GM19238 (cell line): ENCODE measurements around the gene THSD8.
"Not testable (repeated sequence)": the region's sequence is repeated elsewhere in the genome, so short reads cannot be mapped to it uniquely, and the experiment has no call there.

Experiments used
- DNase-seq: peaks from one replicate; pipeline ENCODE4 v3.0.0; 2011; ENCODE audit warnings: low spot score; ENCODE audit not compliant: insufficient read length

THSD8 gene

DNA sequence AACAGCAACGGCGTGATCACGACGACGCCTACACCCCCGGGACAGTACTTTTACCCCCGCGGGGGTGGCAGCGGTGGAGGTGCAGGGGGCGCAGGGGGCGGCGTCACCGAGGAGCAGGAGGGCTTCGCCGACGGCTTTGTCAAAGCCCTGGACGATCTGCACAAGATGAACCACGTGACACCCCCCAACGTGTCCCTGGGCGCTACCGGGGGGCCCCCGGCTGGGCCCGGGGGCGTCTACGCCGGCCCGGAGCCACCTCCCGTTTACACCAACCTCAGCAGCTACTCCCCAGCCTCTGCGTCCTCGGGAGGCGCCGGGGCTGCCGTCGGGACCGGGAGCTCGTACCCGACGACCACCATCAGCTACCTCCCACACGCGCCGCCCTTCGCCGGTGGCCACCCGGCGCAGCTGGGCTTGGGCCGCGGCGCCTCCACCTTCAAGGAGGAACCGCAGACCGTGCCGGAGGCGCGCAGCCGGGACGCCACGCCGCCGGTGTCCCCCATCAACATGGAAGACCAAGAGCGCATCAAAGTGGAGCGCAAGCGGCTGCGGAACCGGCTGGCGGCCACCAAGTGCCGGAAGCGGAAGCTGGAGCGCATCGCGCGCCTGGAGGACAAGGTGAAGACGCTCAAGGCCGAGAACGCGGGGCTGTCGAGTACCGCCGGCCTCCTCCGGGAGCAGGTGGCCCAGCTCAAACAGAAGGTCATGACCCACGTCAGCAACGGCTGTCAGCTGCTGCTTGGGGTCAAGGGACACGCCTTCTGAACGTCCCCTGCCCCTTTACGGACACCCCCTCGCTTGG lies 9.6 kb upstream of the THSD8 start:
- DNase-seq, result no peak

DNA sequence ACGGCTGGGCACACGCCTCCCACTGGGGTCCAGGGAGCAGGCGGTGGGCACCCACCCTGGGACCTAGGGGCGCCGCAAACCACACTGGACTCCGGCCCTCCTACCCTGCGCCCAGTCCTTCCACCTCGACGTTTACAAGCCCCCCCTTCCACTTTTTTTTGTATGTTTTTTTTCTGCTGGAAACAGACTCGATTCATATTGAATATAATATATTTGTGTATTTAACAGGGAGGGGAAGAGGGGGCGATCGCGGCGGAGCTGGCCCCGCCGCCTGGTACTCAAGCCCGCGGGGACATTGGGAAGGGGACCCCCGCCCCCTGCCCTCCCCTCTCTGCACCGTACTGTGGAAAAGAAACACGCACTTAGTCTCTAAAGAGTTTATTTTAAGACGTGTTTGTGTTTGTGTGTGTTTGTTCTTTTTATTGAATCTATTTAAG lies 9.0 kb upstream of the THSD8 start:
- DNase-seq, result no peak

DNA sequence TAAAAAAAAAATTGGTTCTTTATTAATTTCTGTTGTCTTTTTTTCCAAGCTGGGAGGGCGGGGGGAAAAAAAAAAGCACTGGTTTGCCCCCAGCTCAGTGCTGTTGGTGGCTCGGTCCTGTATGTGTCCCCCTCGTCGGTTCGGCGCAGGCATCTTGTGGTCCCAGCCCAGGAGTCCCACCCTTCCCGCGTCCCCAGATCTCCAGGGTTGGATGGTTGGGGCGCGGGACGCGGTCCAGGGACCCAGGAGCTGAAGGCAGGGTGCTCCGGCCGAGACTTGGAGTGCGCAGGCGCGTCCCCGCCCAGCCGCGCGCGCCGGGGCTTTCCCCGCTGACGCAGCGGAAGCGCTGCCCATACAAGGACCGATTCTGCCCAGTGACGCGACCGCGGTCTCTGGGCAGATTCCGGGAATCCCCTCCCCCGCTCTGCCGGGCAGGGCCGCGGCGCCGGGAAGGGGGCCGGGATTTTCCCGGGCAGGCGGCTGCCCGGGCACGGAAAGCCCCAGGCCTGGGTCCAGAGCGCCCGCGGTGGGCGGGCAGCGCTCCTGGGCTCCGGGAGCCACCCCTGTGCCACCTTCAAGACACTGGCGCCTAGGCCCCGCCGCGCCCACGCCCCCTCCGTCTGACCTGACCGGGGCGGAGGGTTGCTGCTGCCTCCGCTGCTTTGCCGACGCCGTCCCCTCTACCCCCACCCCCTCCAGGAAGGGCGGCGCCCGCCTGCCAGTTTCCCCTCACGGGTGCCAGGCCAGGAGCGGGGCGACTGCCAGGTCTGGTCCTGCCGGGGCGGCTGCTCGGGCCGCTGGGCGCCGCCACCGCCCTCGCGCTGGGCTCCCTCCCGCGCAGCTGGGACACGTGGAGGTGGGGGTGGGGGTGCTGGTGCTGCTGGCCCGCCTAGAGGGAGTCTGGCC lies 8.3 kb upstream of the THSD8 start:
- peak; percentile 95 for DNase-seq

DNA sequence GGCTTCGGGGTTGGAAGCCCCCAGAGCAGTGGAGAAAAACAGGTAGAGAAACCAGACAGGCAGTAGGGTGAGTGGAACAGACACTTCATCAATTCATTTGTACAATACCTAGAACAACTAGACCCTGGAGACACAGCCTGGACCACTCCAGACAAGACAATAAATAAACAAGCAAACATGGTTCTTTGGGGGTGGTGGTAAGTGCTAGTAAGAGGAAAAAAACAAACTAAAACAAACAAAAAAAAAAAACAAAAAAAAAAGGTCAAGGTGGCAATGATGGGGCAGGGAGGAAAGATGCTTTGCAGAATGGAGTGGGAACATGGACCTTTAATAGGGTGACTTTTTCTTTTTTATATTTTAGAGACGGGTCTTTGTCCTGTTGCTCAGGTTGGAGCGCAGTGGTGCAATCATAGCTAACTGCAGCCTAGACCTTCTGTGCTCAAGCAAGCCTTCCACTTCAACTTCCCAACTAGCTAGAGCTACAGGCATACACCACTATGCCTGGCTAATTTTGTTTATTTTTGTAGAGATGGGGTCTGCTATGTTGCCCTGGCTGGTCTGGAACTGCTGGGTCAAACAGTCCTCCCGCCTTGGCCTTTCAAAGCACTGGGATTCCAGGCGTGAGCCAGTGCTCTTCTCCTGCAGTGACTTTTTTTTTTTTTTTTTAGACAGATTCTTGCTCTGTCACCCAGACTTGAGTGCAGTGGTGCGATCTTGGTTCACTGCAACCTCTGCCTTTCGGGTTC lies 7.5 kb upstream of the THSD8 start:
- no peak for DNase-seq

DNA sequence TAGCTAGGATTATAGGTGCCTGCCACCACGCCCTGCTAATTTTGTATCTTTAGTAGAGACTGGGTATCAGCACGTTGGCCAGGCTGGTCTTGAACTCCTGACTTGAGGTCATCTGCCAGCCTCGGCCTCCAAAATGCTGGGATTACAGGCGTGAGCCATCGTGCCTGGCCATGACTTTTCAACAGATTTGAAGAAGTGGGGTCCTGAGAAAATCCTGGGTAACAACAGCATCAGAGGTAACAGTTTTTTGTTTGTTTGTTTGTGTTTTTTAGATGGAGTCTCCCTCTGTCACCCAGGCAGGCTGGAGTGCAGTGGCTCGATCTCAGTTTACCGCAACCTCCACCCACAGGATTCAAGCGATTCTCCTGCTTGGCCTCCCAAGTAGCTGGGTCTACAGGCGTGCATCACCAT lies 6.9 kb upstream of the THSD8 start:
- no peak for DNase-seq

DNA sequence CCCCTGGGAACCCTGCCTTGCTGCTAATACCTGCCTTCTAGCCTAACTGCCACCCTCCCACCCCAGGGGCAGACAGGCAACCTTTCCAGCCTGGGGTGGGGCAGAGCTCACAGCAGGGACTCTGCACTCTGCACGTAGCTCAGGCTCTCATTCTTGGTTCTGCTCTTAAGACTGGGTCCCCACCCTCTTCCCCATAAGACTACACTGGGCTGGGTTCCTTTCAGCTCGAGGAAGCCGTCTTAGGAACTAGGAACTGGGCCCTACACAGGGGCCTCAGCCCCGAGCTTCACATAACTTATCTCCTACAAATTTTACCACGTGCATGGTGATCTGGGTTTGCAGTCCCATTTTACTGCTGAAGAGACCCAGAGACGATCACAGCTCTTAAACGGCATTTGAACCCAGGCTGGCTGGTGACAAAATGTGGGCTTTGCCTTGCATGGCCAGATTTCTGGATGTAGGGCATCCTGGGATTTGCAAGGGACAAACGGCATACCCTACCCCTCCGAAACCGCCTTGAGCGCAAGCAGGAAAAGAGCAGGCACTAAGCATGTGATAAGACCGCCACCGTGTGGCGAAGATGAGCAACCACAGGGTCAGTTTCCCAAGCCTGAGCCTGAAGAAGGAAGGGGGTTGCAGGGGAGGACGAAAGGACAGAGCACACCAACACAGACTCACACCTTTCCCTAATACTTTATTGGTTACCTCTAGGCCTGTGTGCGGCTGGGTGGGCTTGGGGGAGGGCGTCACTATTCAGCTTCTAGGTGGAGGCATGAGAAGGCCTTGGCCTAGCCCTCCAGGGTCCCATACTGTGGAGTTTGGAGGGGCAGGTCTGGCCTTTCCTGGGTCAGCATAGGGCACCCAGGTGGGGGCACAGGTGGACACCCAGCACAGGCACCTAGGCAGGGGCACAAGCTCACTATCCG lies 5.5 kb upstream of the THSD8 start:
- no peak for DNase-seq

DNA sequence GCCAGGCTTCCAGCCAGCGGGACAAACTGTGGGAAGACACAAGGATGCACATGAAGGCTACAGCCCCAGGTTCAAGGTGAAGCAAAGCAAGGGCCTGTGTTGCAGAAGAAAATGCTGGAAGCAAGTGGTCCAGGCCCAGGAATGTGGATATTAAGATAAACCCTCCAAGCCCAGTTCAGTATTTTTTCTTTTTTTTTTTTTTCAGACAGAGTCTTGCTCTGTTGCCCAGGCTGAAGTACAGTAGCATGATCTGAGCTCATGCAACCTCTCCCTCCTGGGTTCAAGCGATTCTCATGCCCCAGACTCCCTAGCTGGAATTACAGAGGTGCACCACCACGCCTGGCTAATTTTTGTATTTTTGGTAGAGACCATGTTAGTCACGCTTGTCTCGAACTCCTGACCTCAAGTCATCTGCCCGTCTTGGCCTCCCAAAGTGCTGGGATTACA lies 4.7 kb upstream of the THSD8 start:
- DNase-seq, result no peak

DNA sequence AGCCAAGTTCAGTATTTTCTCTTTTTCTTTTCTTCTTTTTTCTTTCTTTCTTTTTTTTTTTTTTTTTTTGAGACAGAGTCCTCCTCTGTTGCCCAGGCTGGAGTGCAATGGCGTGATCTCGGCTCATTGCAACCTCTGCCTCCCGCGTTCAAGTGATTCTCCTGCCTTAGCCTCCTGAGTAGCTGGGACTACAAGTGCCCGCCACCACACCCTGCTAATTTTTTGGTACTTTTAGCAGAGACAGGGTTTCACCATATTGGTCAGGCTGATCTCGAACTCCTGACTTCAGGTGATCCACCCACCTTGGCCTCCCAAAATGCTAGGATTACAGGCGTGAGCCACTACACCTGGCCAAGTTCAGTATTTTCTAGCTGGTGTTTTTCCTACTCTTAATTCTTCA lies 4.3 kb upstream of the THSD8 start:
- not testable (repeated sequence) for DNase-seq

DNA sequence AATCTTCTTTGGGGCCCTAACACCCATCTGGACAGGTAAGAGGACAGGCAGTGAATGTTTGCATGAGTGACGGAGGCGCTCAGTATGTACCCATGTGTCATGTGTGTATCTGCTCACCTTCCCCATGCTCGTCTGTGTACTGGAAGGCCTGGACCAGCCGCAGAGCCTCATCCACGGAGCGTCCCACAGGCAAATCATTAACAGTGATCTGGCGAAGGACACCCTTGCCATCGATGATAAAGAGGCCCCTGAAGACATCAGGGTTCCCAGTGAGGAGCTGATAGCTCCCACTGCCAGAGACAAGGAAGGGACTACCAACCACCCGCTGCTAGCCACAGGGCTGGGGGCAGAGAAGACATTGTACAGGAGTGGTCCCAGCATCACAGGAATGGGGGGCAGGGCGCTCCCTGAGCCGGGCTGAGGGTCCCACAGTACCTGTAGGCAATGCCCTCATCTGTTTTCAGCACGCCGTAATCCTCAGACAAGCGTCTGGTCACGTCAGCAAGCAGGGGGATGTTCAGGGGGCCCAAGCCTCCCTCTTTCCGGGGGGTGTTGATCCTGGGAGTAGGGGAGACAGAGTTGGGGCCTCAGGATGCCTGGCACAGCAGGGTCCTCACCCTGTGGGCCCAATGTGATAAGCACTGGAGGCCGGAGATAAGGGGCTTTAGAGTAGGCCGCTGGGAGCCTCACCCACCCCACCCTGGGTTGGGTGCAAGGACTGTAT lies 2.0 kb upstream of the THSD8 start:
- no peak for DNase-seq

DNA sequence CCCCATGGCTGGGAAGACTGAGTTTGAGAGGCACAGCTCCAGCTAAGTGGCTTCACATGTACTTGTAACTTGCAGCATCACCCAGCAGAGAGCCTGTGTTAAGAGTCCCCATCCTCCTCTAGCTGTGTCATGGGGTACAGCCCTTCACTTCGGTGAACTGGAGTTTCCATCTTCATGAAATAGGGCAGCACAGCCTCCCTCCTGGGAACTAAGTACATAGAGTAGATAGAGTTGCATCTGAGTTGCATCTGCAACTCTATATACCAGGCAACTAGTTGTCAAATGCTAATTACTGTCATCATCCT lies 1.5 kb upstream of the THSD8 start:
- DNase-seq, result no peak

DNA sequence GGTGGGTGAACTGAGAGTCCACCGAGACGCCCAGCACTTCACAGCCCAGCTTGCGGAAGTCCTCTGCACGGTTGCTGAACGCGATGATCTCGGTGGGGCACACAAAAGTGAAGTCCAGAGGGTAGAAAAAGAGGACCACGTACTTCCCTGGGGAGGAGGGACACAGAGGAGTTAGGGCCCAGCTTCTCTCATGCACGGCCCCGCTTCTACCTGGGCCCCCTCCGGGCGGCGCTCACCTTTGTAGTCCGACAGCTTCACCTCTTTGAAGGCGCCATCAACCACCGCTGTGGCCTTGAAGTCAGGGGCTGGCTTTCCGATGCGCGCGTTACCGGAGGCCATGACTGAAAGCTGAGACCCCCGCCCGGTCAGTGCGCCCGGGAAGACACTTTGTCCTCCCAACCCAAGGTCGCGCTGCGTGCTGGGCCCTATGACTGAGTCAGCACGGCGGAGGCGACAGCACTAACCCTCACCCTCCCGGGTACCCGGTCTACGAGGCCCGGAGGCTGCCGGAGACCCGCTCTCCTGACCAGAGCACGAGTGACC lies 875 bp upstream of the THSD8 start:
- DNase-seq, result no peak

DNA sequence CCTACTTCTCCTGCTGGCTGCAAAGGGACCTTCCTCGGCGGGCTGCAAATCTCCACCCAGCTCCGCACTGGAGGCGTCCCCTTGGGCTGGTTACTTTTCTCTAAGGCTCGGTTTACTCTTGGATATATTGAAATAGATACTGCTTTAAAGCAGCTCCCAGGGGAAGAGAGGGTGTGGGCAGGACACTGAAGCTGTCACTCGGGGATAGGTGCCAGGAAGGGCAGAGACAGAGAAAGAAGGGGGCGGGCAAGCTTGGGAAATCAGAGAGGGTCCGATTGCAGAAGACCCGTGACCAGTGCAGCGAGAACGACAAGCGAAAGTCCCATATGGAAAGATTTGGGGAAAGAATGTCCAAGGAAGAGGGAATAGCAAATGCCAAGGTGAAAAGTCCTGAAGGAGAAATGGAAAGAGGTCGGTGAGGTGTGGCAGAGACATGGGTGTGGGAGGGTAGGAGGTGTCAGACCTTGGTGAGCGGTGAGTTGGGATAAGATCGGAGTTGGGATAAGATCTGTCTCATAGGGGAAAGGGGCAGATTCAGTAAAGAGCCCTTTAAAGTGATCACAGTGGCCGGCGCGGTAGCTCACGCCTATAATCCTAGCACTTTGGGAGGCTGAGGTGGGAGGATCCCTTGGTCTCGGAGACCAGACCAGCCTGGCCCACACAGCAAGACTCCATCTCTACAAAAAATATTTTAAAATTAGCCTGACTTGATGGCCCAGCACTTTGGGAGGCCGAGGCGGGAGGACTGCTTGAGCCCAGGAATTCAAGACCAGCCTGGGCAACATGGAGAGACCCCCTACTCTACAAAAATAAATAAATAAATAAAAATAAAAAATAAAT lies 618 bp downstream of the THSD8 start:
- no peak for DNase-seq

DNA sequence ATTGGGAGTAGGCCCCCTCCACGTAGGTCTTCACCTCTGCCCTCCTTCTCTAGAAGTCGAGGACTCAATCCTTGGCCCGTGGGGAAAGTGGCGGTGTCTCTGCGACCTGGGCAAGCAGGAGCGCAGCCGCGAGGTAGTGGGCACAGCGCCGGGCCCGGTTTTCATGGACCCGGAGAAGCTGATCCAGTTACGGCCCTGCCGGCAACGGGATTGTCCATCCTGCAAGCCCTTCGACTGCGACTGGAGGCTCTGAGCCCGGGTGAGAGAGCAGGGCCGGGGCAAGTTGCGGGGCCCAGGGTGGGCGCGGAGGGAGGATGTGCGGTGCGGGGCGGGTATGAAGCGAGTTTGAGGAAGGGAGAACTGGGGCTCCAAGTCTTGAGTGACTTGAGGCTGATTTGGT lies 2.2 kb downstream of the THSD8 start:
- DNase-seq, result no peak

DNA sequence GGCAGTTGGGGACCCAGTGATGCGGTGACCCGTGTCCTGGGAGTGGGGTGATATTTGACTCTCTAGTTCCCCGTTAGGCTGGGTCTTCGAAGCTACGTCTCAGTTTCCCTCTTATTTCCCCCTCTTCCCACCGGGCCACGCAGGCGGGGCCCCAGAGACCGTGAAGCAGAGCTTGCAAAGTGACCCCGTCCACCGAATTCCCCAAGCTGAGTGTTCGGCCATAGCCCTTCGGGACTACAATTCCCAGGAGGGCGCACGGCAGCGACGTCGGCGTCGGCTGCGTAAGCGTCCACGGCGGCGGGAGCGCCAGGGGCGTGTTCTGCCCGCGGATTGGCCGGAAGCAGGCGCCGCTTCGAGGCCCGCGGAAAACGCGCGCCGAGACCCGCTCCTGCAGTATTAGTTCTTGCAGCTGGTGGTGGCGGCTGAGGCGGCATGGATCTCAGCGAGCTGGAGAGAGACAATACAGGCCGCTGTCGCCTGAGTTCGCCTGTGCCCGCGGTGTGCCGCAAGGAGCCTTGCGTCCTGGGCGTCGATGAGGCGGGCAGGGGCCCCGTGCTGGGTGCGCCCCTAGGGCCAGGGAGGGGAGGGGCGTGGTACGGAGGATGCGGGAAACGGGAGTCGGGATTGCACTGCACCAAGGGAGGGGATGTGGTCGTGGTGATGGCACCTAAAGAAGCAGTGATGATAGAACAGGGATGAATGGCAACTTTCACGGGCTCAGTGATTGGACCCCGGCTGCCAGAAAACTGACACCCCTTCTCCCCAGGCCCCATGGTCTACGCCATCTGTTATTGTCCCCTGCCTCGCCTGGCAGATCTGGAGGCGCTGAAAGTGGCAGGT lies 4.6 kb downstream of the THSD8 start, which contains the start of gene RNASEH2A:
Gene RNASEH2A, plus strand, starts transcription at position 343 of the 840 bp plus-strand sequence. Its CDS starts 90 bp downstream, at position 433.
- DNase-seq, result peak; percentile 97

DNA sequence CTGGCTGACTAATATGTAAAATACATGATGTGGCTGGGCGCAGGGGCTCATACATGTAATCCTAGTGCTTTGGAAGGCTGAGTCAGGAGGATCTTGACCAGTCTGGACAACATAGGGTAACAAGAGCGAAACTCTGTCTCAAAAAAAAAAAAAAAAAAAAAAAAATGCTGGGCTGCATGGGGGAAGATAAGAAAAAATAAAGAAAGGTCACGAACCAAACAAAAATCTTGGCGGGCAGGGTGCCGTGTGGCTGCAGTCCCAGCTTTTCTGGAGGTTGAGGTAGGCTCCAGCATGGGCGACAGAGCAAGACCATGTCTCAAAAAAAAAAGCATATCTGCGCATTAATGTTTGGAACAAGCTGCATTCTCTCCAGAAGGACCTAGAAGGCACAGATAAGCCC lies 13.2 kb downstream of the THSD8 start:
- DNase-seq, result no peak

DNA sequence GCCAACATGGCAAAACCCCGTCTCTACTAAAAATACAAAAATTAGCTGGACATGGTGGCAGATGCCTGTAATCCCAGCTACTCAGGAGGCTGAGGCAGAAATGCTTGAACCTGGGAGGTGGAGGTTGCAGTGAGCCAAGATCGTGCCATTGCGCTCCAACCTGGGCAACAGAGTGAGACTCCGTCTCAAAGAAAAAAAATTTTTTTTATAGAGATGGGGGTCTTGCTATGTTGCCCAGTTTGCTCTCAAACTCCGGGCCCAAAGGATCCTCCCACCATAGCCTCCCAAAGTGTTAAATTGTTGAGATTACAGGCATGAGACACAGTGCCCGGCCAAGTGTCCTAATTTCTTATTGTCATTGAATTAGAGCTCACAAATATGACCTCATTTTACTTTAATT lies 15.3 kb downstream of the THSD8 start:
- DNase-seq, result not testable (repeated sequence)

DNA sequence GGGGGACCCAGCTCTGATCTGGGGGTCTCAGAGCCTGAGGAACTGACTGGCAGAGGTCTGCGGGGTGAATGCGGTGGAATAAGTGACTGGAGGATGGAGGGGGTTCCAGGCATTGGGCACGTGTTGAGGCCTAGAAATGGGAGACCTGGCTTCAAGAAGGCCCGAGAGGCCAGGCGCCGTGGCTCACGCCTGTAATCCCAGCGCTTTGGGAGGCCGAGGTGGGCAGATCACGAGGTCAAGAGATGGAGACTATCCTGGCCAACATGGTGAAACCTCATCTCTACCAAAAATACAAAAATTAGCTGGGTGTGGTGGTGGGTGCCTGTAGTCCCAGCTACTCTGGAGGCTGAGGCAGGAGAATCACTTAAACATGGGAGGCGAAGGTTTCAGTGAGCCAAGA lies 15.9 kb downstream of the THSD8 start:
- not testable (repeated sequence) for DNase-seq

DNA sequence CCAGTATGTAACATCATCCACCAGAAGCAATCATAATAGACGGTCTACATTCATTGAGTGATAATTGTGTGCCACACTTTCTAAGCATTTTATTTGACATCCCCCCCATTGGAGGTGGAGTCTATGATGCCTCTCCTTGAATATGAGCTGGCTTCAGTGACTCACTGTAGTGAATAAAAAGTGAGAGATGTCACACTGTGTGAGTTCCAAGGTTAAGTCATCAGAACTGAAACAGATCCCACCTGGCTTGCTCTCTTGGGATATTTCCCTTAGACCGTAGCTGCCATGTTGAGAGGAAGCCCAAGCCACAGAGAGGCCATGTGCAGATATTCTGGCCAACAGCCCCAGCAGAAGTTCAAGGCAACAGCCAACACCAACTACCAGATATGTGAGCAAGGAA lies 19.9 kb downstream of the THSD8 start:
- no peak for DNase-seq
